K562 (cell line): ENCODE data around the gene GPM6B.

ENCODE experiments used
- CC2D1A ChIP-seq: fragments of 450-650 bp; IDR thresholded peaks from 2 replicates; pipeline ENCODE4 v1.6.1; 2017; ENCODE audit warnings: mild to moderate bottlenecking
- PTBP1 ChIP-seq: fragments of 200-400 bp; formaldehyde crosslinking; IDR thresholded peaks from 2 replicates; pipeline ENCODE4 v1.6.1; 2017; ENCODE audit warnings: low read depth, low read length

DNA sequence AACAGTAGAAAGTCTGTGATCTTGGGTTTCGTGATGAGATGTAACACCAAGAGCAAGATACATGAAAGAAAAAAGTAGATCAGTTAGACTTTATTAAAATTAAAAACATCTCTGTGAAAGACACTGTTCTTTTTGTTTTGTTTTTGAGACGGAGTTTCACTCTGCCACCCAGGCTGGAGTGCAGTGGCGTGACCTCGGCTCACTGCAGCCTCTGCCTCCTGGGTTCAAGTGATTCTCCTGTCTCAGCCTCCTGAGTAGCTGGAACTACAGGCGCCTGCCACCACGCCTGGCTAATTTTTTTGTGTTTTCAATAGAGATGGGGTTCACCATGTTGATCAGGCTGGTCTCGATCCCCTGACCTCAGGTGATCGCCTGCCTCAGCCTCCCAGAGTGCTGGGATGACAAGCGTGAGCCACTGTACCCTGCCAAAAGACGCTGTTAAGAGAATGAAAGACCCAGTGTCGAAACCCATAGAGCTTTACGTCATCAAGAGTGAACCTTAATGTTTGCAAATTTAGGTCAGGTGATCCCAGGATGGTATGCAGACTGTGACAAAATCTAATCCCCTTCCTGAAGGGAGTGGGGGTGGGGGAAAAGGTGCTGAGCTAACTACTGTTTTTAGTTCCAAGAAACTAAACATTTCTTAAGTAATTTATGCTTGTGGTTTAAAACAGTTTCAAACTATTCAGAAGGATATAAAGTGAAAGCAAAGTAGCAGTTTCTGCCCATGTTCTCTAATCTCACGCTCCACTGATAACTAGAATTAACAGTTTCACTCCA is 74.3 kb downstream of the GPM6B start:
- TF ChIP-seq CC2D1A (no peak), PTBP1 (no peak)
